Tibial nerve (tissue), 3 donors: Measurements from ENCODE around the gene COL1A1.

Experiments
- EP300 ChIP-seq, 2 donors: sonication (generic); formaldehyde crosslinking; IDR thresholded peaks; one replicate each; pipeline ENCODE4 v1.6.1; 2017; ENCODE audit warnings: antibody characterized with exemption in 2 of 2, mild to moderate bottlenecking in 1 of 2
- POLR2A ChIP-seq, 2 donors: fragments of 450-650 bp; IDR thresholded peaks; one replicate each; pipeline ENCODE4 v1.6.1; 2017; ENCODE audit warnings: antibody characterized with exemption in 2 of 2, mild to moderate bottlenecking in 2 of 2, moderate library complexity in 2 of 2

DNA sequence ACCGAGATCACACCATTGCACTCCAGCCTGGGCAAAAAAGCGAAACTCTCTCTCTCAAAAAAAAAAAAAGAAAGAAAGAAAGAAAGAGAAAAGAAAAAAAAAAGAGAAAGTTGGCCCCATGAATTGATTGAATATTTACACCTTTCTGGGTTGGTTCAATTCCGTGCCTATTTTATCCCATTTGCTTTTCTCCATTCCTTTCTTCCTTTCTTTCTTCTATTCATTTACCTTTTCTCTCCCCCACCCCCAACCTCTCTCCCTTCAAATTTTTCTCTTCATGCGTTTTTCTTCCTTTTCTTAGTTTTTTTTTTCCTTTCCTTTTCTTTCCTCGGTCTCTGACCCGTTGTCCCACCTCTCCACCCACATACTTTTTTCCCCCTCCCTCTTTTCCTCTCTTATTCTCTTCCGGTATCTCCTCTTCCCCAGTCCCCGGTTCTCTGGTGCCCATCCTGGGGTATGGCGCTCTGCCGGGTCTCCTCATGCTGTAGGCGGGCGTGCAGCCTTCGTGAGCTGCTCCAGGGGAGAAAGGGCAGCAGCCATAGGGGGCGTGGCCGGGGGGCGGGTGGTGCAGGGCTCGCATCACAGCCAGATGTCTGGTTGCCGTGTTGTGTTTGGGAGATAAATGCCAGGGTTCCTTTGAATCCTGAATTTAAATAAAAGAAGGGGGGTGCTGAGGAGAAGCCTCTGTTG is 5.3 kb upstream of the COL1A1 start:
- TF ChIP-seq POLR2A (IDR thresholded peaks at IDR 0.05) (no peak), EP300 (IDR thresholded peaks at IDR 0.05) (no peak)
